Activated naive CD8-positive, alpha-beta T cell (primary cell): ENCODE data around the gene PDE4D.
"Not testable (repeated sequence)": the region's sequence is repeated elsewhere in the genome, so short reads cannot be mapped to it uniquely, and the experiment has no call there.

Experiments
- H3K27ac Mint-ChIP-seq: one replicate; pipeline ENCODE4 v1.8.0; 2021; ENCODE audit warnings: mixed read lengths
- H3K27me3 Mint-ChIP-seq: one replicate; pipeline ENCODE4 v1.8.0; 2021; ENCODE audit warnings: mixed read lengths
- H3K36me3 Mint-ChIP-seq: one replicate; pipeline ENCODE4 v1.8.0; 2021; ENCODE audit warnings: mixed read lengths
- H3K4me1 Mint-ChIP-seq: one replicate; pipeline ENCODE4 v1.8.0; 2021; ENCODE audit warnings: low read depth, mixed read lengths
- H3K4me3 Mint-ChIP-seq: one replicate; pipeline ENCODE4 v1.8.0; 2021; ENCODE audit warnings: mild to moderate bottlenecking, mixed read lengths
- H3K9me3 Mint-ChIP-seq: one replicate; pipeline ENCODE4 v1.8.0; 2021; ENCODE audit warnings: low read depth, mixed read lengths

The PDE4D gene

DNA sequence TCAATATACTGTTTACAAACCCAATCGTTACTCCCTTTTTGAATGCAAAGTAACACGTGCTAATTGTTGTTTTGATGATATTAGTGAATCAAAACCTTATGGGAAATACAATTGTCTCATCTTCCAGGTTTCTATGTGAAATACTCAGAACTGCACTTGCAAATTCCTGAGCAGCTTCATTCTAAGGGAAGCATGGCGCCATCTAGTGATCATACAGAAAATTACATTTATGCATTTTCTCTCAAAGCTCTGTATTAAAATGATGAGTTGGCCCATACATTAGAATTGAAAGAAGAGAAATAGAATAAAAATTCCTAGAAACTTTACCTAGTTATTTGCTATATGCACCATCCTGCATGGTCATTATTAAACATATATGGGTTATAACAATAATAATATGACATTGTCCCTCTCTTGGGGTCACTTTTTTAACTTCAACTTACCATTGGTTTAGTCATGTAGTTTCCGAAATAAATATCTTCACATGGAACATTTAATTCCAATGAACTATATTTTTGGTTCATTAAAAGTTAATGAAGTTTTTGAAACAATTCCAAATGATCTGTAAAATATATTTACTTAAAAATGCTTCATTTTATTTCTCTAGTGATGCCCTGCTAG lies 220.0 kb downstream of the PDE4D start:
- peaks cover 2% of the 10 kb centered on the region for H3K27me3 Mint-ChIP-seq
- no peaks in the 10 kb centered on the region for H3K4me1 Mint-ChIP-seq
- H3K27ac Mint-ChIP-seq = no peak overlapping the region
- no peaks in the 10 kb centered on the region for H3K9me3 Mint-ChIP-seq
- H3K4me3 Mint-ChIP-seq = no peak overlapping the region
- no peaks in the 10 kb centered on the region for H3K36me3 Mint-ChIP-seq

DNA sequence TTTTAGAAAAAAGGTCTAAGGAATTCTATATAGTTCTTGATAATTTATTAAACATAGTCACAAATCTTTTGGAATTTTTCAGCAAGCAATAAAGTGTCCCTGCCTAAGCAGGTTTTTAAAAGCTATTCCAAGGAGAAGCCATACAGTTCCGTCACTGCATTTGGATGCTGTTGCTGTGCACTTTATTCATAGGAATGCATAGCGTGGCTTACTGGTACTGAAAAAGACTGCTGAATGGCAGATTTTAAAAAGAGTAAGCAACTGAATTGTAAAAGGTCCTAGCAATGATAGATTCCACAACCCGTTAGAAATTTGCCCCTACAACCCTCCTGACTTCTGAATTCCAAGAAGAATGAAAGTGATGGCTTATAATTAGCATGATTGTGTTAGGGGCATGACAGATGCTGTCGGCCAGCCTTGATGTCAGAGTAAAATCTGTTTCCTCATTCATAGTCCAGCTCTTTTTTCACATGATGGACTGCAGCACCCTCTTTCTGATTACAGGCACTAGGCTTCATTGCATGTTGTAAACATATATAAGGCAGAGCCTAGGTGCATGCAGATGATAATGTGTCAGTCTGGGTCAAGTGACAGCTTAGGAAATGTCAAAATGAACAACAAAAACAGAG lies 227.0 kb downstream of the PDE4D start:
- H3K27me3 Mint-ChIP-seq = peaks cover 6% of the 10 kb centered on the region
- H3K9me3 Mint-ChIP-seq = no peaks in the 10 kb centered on the region
- H3K4me3 Mint-ChIP-seq = no peak overlapping the region
- no peaks in the 10 kb centered on the region for H3K4me1 Mint-ChIP-seq
- H3K36me3 Mint-ChIP-seq = peaks cover 2% of the 10 kb centered on the region
- no peak overlapping the region for H3K27ac Mint-ChIP-seq

DNA sequence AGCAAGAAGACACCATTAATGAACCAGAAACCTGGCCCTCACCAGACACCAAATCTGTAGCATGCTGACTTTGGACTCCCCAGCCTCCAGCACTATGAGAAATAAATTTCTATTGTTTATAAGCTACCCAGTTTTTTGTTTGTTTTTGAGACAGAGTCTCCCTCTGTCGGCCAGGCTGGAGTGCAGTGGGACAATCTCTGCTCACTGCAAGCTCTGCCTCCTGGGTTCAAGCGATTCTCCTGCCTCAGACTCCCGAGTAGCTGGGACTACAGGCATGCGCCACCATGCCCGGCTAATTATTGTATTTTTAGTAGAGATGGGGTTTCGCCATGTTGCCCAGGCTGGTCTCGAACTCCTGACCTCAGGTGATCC lies 227.7 kb downstream of the PDE4D start:
- not testable (repeated sequence) for H3K9me3 Mint-ChIP-seq, H3K4me3 Mint-ChIP-seq, H3K36me3 Mint-ChIP-seq, H3K27me3 Mint-ChIP-seq, H3K4me1 Mint-ChIP-seq, H3K27ac Mint-ChIP-seq

DNA sequence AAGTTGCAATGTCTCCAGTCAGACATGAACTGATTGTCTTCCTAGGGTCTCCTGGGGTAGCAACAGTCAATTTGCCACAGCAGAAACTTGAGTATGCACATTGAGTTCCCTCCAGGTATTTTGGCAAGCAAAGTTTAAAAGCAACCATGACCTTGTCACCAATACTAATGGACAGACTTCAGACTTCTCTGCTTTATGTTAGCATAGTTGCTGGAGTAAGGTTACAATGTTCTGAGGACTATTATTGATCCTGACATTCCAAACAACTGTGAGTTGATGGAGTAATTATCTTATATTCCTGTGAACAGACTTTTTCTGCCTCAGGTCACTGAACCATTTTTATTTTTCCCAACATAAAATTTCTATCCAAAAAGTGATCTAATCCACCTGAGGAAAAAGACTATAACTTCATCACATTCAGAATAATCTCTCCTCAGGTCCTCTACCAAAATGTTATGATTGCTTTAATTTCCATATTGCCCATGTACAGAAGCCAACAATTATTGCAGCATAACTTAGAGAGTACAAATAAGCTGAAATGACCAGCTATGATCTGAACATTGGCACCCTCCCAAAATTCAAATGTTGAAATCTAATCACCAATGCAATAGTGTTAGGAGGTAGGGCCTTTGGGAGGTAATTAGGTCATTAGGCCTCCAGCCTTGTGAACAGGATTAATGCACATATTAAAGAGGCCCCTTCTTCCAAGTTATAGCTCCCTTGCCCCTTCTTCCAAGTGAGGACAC lies 228.3 kb downstream of the PDE4D start:
- Mint-ChIP-seq H3K9me3 (no peaks in the 10 kb centered on the region), H3K27me3 (peaks cover 6% of the 10 kb centered on the region), H3K27ac (no peak overlapping the region), H3K36me3 (peaks cover 2% of the 10 kb centered on the region), H3K4me3 (no peak overlapping the region), H3K4me1 (no peaks in the 10 kb centered on the region)

DNA sequence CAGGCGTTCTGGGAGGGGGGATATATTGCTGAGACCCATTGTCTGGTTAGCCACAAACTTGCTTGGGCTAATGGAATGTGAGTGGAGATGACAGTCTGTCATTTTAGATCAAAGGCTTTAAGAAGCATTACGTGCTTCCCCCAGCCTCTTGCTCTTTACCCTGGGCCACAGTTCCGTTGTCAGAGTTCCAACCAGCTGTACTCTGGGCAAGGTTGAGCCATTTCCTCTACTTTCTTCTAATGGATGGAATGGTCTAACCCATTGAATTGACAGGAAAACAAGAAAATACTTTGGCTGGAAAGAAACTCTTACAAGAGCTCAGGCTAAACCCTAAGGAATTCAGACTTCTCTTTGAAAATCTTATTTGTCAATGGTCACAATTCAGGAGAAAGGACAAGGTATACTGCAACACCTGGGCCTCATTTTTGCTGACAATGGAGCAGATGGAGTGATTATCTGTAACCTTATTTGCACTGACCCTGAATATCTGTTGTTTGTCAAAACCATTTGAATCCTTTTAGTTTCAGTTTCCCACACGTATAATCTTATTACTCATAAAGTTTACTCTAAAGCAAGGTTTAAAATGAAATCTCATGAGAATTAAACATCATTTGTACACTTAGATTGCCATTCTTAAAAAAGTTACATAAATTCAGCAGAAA lies 231.4 kb downstream of the PDE4D start:
- Mint-ChIP-seq H3K27ac (no peak overlapping the region), H3K36me3 (no peaks in the 10 kb centered on the region), H3K9me3 (no peaks in the 10 kb centered on the region), H3K27me3 (no peaks in the 10 kb centered on the region), H3K4me3 (no peak overlapping the region), H3K4me1 (no peaks in the 10 kb centered on the region)

DNA sequence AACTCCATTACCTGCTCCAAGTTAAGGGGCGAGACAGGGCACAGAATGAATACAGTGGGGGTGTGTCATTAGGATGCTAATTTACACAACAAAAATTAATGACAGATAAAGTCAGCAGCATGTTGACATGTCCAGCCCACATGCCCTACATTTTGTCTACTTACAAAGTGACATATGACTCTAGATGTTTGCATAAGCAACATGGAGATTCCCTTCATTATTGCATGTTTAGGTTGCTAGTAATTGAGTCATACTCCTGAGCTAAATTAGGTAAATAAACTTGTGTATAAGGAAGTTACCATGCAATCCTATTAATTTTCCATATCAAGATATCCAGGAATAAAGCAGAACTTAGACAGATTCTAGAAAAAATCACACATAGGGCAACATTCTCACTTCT lies 232.2 kb downstream of the PDE4D start:
- Mint-ChIP-seq H3K4me1 (no peaks in the 10 kb centered on the region), H3K27ac (no peak overlapping the region), H3K36me3 (no peaks in the 10 kb centered on the region), H3K9me3 (no peaks in the 10 kb centered on the region), H3K27me3 (no peaks in the 10 kb centered on the region), H3K4me3 (no peak overlapping the region)

DNA sequence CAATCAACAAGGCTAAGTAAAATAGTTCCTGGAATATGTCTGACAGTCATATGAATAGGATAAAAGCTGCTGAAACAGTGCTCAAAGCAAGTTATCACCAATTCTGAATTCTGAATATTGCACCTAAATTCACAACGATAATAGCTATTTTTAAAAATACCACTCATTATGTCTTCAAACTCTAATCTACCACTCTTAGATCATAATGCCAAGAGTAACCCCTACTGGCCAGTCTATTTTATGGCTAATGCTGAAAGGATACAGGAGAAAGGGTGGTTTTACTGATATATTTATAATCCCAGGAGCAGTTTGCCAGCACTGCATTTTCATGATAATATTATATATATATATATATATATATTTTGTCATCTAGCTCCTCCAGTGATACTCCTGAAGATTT lies 232.8 kb downstream of the PDE4D start:
- Mint-ChIP-seq H3K4me1 (no peaks in the 10 kb centered on the region), H3K36me3 (no peaks in the 10 kb centered on the region), H3K9me3 (no peaks in the 10 kb centered on the region), H3K4me3 (no peak overlapping the region), H3K27me3 (no peaks in the 10 kb centered on the region), H3K27ac (no peak overlapping the region)

DNA sequence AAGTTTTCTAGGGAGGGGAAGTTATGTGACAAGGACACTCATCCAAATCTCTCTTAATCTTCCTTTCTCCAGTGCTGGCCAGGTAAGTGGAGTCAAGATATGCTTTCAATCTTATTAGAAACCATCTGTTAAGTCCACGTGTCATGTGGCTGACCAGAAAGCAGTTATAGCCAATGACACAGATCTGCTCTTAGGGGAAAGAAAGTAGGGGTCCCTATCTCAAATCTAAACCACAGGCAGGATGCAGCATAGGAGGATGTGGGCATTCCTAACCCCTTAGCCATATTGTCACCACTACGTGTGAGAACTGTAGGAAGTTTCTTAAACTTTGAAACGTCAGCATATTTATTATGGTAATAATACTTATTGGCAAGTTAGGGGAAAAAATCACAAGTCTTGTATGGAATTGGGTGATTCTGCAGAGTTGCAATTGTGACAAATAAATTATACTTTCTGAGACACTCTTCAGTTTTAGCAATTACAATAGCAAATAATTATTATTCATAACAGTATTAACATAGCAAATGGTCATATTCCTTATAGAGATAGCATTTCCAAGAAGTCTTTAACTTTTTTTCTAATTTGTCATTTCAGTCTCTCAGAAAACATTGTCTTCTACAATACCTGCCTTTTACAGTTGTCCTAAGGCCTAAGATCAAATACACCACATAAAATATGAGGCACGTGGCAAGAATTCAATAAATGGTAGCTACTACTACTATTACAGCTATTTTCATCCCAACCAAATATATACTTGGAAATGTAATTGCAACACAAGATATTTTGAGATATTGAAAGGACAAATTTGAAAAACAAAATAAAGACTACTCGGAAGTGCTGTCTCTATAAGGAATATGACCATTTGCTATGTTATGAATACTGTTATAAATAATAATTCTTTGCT lies 236.9 kb downstream of the PDE4D start:
- H3K27me3 Mint-ChIP-seq = no peaks in the 10 kb centered on the region
- H3K4me3 Mint-ChIP-seq = no peak overlapping the region
- no peaks in the 10 kb centered on the region for H3K9me3 Mint-ChIP-seq
- no peak overlapping the region for H3K27ac Mint-ChIP-seq
- H3K36me3 Mint-ChIP-seq = no peaks in the 10 kb centered on the region
- no peaks in the 10 kb centered on the region for H3K4me1 Mint-ChIP-seq

DNA sequence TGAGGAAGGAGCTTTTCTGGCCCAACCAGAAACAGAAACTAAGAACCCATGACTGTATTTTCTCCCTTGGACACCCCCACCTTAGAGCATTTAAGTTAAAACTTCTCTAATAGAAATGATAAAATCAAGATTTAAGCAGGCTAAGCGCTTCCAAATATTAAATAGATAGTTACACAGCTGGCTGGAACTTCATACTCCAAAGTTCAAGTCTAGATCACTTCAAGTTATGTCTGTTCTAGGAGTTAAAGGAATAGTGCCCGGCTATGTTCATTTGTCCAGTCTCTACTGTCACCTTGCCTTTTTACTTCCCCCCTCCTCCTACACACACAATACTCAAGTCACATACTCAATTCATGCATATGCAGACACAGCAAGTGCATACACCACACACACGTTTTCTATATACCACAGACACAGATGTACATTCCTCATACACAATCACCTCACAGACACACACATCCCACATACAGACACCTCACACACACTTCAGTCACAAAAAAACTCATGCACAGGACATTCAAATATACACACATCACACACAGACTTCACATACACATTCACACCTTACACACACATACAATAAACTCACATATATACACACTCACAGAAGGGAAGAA lies 237.7 kb downstream of the PDE4D start:
- Mint-ChIP-seq H3K9me3 (no peaks in the 10 kb centered on the region), H3K27me3 (no peaks in the 10 kb centered on the region), H3K4me1 (no peaks in the 10 kb centered on the region), H3K36me3 (no peaks in the 10 kb centered on the region), H3K27ac (no peak overlapping the region), H3K4me3 (no peak overlapping the region)

DNA sequence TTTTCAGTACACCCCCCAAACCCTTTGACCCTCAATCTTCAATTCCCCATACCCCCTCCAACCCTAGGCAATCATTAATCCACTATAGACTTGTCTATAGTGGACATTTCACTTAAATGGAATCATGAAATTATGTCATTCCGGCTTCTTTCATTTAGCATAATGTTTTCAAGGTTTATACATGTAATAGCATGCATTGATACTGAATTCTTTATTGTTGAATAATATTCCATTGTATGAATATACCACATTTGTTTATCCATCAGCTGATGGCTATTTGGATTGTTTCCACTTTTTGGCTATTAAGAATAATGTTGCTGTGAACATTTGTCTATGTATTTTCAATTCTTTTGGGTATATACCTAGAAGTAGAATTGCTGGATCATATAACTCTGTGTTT lies 238.8 kb downstream of the PDE4D start:
- Mint-ChIP-seq H3K27ac (no peak overlapping the region), H3K4me3 (no peak overlapping the region), H3K27me3 (no peaks in the 10 kb centered on the region), H3K9me3 (no peaks in the 10 kb centered on the region), H3K36me3 (no peaks in the 10 kb centered on the region), H3K4me1 (no peaks in the 10 kb centered on the region)

DNA sequence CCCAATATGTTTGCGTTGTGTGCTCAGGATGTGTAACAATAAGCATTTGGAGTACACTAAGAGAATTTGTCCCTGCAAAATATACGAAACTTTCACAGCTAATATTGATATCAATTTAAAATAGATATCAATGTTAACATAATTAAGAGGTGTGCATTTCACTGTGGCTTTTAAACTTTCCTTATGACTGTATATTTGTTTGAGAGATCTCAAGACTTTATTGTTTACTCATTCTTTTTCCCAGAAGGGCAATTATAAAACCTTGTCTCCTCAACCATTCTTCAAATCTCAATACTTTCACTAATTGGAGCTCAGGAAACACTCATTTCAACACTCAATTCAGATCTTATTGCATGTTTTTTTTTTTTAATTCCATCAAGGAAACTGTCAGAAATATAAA lies 241.1 kb downstream of the PDE4D start:
- peaks cover 3% of the 10 kb centered on the region for H3K36me3 Mint-ChIP-seq
- no peak overlapping the region for H3K4me3 Mint-ChIP-seq
- H3K27me3 Mint-ChIP-seq = no peaks in the 10 kb centered on the region
- H3K27ac Mint-ChIP-seq = no peak overlapping the region
- H3K4me1 Mint-ChIP-seq = no peaks in the 10 kb centered on the region
- peaks cover 6% of the 10 kb centered on the region for H3K9me3 Mint-ChIP-seq

DNA sequence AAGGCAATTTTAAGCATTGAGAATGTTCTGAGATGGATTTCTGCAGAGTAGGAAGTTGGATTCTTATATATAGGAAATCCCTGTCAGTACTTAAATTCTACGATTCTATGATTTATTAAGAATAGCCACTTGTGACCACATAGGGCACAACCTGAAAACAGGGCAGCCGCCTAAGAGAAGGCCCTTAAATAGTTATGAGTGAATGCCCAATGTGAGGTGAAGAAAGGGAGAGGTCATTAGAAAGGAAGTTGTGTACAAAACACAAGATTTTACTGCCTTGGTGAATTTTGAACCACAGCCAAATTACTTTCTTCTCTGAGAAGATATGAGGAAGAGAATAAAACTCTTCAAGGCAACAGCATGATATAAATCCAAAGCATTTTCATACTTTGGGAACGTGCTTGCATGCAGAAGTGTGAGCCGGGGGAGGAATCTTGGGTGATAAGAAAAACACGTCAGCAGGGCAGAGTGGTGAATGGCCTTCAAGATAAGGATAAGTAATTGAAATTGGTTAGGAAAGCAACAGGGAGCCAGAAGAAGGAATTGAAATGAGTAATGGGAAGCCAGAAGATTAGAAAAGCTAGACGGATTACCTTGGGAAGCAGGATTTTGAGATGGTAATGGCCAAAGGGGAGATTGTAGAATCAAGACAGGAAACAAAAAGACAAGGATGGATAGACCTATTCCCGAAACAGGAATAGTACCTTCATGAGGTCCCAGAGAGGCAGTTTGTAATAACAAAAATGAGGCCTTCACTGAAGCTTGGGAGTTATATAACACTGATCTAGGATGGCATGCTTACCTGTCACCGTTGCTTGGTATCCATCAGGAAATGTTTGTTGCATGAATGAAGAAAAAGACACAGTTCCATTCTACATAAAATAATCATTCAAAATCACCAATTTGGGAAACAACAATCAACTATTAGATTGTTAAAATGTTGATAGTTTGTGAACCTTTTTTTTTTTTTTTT lies 244.3 kb downstream of the PDE4D start:
- H3K27me3 Mint-ChIP-seq = no peaks in the 10 kb centered on the region
- H3K9me3 Mint-ChIP-seq = peaks cover 6% of the 10 kb centered on the region
- no peak overlapping the region for H3K27ac Mint-ChIP-seq
- peaks cover 3% of the 10 kb centered on the region for H3K4me1 Mint-ChIP-seq
- H3K4me3 Mint-ChIP-seq = no peak overlapping the region
- peaks cover 3% of the 10 kb centered on the region for H3K36me3 Mint-ChIP-seq

DNA sequence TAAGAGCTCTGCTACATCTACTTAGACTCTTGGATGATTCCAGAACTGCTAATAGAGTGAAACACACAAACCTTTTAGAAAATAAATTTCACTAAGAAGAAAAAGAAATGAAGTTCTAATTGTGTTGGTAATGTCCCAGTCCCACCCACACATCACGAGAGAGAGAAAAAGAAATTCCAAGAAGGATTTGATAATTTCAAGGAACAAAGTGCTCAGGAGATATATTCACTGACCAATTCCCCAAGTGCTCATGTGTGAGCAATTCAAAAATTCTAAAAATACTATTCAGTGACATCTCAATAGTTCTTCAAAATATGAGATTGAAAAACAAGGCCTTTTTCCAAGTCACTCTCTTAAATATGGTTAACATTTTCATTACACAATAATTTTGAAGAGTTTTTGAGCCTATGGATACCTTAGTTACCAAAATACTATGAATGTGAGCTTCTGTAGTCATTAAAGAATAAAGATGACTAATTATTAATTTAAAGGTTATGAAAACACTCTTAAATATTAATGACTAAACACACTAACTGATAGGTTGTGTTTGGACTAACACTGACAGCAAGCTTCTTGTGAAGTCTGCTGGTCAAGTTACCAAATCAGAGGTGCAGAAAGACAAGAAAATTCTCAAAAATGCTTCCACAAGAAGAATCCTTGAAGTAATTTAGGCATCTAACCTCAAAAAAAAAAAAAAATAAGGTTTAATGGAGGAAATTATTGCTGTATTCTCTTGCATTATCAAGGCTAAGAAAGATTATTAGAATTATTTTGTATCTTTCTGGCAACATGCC lies 245.3 kb downstream of the PDE4D start:
- peaks cover 3% of the 10 kb centered on the region for H3K36me3 Mint-ChIP-seq

More for the DNA sequence above, 245.3 kb downstream of the PDE4D start:
- no peak overlapping the region for H3K4me3 Mint-ChIP-seq
- no peaks in the 10 kb centered on the region for H3K27me3 Mint-ChIP-seq
- no peak overlapping the region for H3K27ac Mint-ChIP-seq
- H3K4me1 Mint-ChIP-seq = peaks cover 3% of the 10 kb centered on the region
- peaks cover 6% of the 10 kb centered on the region for H3K9me3 Mint-ChIP-seq
